ENCODE measurements around the gene NOP16.

DNA sequence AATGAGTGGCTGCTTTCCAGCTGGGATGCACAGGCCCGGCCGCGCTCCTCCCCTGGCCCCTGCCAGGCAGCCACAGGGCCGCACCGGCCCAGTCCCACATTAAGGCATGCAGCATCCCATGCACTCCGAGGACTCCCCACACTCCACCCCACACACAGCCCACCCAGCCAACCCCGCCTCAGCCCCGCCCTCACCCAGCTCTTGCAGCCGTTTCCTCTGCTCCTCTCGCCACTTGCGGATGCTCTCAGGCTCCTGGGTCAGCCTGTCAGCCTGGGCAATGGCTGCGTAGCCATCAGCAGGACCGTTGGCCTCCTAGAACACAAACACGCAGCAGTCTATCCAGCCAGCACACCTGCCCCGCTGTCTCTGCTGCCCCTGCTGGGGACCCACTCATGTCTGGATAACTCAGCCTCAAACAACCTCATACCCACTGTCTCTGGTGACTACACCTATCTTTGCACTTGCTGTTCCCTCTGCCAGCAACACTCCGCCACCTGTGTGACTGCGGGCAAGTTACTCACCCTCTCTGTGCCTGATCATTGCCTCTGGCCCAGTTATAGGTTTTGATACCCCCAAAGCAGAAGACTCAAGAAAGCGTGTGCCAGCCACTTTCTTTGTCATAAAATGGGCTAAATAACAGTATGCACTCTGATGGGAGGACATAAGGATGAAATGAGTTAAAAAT is 9.5 kb upstream of the NOP16 start:
- TF ChIP-seq, protein P1, sequence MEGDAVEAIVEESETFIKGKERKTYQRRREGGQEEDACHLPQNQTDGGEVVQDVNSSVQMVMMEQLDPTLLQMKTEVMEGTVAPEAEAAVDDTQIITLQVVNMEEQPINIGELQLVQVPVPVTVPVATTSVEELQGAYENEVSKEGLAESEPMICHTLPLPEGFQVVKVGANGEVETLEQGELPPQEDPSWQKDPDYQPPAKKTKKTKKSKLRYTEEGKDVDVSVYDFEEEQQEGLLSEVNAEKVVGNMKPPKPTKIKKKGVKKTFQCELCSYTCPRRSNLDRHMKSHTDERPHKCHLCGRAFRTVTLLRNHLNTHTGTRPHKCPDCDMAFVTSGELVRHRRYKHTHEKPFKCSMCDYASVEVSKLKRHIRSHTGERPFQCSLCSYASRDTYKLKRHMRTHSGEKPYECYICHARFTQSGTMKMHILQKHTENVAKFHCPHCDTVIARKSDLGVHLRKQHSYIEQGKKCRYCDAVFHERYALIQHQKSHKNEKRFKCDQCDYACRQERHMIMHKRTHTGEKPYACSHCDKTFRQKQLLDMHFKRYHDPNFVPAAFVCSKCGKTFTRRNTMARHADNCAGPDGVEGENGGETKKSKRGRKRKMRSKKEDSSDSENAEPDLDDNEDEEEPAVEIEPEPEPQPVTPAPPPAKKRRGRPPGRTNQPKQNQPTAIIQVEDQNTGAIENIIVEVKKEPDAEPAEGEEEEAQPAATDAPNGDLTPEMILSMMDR (IDR thresholded peaks at IDR 0.05), result no peak
- TF ChIP-seq POLR2A (IDR thresholded peaks at IDR 0.05), result no peak
